Measurements from ENCODE around the gene RRAS2.
"Not testable (repeated sequence)": the region's sequence is repeated elsewhere in the genome, so short reads cannot be mapped to it uniquely, and the experiment has no call there.

The RRAS2 gene

DNA sequence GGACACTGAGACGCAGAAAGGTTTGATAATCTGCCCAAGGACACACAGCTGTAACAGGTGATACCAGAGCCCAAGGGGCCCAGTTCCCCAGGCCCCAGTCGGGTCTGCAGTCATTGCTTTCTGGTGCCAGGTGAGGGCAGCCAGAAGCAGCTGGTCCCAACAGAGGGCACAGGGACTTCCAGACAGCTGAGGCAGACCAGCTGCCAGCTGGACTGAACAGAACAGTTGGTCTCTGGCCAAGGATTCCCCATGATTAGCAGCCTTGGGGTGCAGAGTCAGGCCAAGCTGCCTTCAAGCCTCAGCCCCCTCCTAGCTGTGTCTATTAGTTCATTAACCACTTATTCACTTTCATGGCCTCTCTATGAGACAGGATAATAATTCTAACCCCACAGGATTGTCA is 105.6 kb downstream of the RRAS2 start:
- TF ChIP-seq, protein P1, sequence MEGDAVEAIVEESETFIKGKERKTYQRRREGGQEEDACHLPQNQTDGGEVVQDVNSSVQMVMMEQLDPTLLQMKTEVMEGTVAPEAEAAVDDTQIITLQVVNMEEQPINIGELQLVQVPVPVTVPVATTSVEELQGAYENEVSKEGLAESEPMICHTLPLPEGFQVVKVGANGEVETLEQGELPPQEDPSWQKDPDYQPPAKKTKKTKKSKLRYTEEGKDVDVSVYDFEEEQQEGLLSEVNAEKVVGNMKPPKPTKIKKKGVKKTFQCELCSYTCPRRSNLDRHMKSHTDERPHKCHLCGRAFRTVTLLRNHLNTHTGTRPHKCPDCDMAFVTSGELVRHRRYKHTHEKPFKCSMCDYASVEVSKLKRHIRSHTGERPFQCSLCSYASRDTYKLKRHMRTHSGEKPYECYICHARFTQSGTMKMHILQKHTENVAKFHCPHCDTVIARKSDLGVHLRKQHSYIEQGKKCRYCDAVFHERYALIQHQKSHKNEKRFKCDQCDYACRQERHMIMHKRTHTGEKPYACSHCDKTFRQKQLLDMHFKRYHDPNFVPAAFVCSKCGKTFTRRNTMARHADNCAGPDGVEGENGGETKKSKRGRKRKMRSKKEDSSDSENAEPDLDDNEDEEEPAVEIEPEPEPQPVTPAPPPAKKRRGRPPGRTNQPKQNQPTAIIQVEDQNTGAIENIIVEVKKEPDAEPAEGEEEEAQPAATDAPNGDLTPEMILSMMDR (conservative IDR thresholded peaks at IDR 0.05; ENCODE audit: low read depth, low read length): no peak
- no peak for DNase-seq (ENCODE audit: low read depth)
- H3K4me3 ChIP-seq (ENCODE audit: low read length): no peak overlapping the region

DNA sequence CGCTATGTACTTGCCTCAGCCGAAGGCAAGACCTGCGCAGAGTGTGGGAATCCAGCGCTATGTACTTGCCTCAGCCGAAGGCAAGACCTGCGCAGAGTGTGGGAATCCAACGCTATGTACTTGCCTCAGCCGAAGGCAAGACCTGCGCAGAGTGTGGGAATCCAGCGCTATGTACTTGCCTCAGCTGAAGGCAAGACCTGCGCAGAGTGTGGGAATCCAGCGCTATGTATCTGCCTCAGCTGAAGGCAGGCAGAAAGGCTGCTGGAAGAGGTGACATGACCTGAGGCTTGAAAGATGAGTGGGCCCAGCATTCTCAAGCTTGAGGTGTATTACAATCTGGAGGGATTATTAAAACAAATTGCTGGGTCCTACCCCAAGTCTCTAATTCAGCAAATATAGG is 106.5 kb downstream of the RRAS2 start:
- H3K4me3 ChIP-seq (ENCODE audit: low read length); DNase-seq (ENCODE audit: low read depth): not testable (repeated sequence)

- TF ChIP-seq, protein P1 (conservative IDR thresholded peaks at IDR 0.05; ENCODE audit: low read depth, low read length): no peak
- H3K4me3 ChIP-seq (ENCODE audit: low read length): no peak overlapping the region
- DNase-seq (ENCODE audit: low read depth): peak; percentile 15
Observed at GRCh38 chr11:14251754-14252153, 107.2 kb downstream of the RRAS2 start.

DNA sequence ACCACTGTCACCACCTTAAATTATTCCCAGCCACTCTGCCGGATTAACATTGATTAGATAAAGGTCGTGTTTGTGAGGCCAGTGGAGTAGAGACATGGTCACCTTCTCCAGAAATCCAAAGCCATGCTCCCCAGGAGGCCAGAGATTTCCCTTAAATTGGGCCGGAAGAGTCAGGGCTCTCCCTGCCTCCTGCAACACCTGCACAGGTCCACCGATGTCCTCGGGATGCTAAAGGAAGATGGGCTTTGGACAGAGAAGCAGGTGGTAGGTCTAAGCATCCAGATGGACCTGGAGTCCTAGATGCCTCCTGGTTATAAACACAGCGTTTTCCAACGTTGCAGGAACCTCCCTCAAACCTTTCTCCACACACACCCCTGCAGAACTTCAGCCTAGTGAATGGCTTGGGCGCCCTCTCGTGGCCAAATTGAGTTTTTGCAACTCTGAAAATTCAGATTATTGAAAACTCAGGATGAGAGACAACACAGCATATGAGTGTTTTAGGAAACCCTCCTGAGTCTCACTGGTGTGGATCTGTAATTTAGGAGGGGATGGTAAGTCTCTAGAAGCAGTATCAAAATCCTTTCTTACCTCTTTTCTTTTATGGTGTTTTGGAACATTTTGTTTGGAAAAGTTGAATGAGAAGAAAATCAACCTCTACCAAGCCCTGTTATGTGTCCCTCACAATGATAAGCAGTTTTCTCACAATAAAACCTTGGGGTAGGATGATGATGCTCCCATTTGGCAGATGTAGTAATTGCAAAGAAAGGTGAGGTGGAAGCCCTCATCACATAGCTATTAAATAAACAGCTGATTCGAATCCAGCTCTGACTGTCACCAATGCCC is 109.6 kb downstream of the RRAS2 start:
- TF ChIP-seq, protein P1 (conservative IDR thresholded peaks at IDR 0.05; ENCODE audit: low read depth, low read length): peak; percentile 80
- H3K4me3 ChIP-seq (ENCODE audit: low read length): no peak overlapping the region

GRCh38 chr11:14248580-14248981 is 110.4 kb downstream of the RRAS2 start:
- no peak for DNase-seq (ENCODE audit: low read depth)
- H3K4me3 ChIP-seq (ENCODE audit: low read length): no peak overlapping the region
- TF ChIP-seq, protein P1 (conservative IDR thresholded peaks at IDR 0.05; ENCODE audit: low read depth, low read length): peak; percentile 21

More for the DNA sequence above, 109.6 kb downstream of the RRAS2 start:
- no peak for DNase-seq (ENCODE audit: low read depth)

GRCh38 chr11:14245444-14245843 is 113.5 kb downstream of the RRAS2 start:
- TF ChIP-seq, protein P1 (conservative IDR thresholded peaks at IDR 0.05; ENCODE audit: low read depth, low read length): no peak
- DNase-seq (ENCODE audit: low read depth): no peak
- H3K4me3 ChIP-seq (ENCODE audit: low read length): no peak overlapping the region

- H3K4me3 ChIP-seq (ENCODE audit: low read length): no peak overlapping the region
- DNase-seq (ENCODE audit: low read depth): no peak
- TF ChIP-seq, protein P1 (conservative IDR thresholded peaks at IDR 0.05; ENCODE audit: low read depth, low read length): no peak
Observed at GRCh38 chr11:14244926-14245325, 114.1 kb downstream of the RRAS2 start.
